Suprapubic skin (tissue), 4 donors: Measurements from ENCODE around the gene CXXC5.

Source experiments
- POLR2A ChIP-seq, 2 donors: fragments of 450-650 bp; IDR thresholded peaks; one replicate each; pipeline ENCODE4 v1.6.1; 2017; ENCODE audit warnings: antibody characterized with exemption in 2 of 2, mild to moderate bottlenecking in 2 of 2, moderate library complexity in 2 of 2
- POLR2AphosphoS5 ChIP-seq, 3 donors: sonication (generic); formaldehyde crosslinking; IDR thresholded peaks; one replicate each; pipeline ENCODE4 v1.6.1; 2017; ENCODE audit warnings: antibody characterized with exemption in 3 of 3
- TF ChIP-seq, protein P1 (sequence below), 2 donors: fragments of 200-600 bp in 1 of 2; fragments of 450-650 bp in 1 of 2; sonication (generic) in 1 of 2; IDR thresholded peaks; one replicate each; pipeline ENCODE4 v1.5.1; 2016 to 2019; ENCODE audit warnings: antibody characterized with exemption in 2 of 2, mild to moderate bottlenecking in 1 of 2, moderate library complexity in 1 of 2

DNA sequence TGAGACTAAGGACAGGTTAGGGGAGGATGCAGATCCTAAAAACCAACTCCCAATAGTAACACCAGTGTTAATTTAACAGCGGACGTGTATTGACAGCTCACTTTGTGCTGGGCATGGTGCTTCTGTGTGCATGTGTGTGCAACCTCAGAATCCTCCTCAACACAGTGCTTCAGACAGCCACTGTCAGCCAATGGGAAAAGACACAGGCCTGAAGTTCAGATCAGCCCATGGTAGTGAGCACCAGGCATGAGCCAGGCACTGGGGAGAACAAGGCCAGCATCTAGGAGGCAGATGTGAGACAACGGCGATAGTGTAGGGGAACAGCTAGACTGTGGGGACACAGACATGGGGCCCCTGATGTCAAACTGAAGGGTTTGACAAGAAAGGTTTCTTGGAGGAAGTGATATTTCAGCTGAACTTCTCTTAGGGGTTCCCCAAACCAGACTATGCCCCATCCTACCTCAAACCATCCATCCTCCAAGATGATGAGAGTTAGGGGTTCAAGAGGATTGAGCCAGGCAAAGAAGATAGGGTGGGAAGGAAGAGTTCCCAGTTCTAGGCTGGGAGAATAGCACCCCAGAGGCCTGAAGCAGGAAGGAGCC lies 75.9 kb downstream of the CXXC5 start:
- TF ChIP-seq, protein P1, sequence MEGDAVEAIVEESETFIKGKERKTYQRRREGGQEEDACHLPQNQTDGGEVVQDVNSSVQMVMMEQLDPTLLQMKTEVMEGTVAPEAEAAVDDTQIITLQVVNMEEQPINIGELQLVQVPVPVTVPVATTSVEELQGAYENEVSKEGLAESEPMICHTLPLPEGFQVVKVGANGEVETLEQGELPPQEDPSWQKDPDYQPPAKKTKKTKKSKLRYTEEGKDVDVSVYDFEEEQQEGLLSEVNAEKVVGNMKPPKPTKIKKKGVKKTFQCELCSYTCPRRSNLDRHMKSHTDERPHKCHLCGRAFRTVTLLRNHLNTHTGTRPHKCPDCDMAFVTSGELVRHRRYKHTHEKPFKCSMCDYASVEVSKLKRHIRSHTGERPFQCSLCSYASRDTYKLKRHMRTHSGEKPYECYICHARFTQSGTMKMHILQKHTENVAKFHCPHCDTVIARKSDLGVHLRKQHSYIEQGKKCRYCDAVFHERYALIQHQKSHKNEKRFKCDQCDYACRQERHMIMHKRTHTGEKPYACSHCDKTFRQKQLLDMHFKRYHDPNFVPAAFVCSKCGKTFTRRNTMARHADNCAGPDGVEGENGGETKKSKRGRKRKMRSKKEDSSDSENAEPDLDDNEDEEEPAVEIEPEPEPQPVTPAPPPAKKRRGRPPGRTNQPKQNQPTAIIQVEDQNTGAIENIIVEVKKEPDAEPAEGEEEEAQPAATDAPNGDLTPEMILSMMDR (IDR thresholded peaks at IDR 0.05) = no peak
- TF ChIP-seq POLR2A (IDR thresholded peaks at IDR 0.05) (no peak), POLR2AphosphoS5 (IDR thresholded peaks at IDR 0.05) (no peak)
